Activated CD4-positive, alpha-beta T cell treated with anti-CD3 and anti-CD28 coated beads, Interleukin-2, amount 50 U/mL, for 16 hours (primary cell): ENCODE results near the gene C5.

Source experiments
- DNase-seq: peaks from one replicate; pipeline ENCODE4 v3.0.0-alpha.2; 2020

Gene C5

GRCh38 chr9:120905315-120906164, 144.5 kb downstream of the C5 start:
- DNase-seq: no peak

DNA sequence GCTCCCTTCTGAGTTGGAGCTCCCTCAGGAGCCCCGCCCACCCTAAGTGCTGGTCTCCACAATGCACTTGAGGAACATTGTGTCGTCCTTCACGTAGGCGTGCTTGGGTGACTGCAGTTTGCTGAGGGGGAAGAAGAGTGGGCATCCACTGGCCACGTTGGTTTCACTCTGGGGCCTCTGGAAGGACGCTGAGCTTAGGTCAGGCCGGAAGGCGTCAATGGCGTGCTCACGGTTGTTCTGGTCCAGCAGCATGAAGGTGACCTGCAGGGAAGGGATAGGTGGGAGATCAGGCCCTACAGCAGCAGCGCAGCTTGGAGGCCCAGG, 145.1 kb downstream of the C5 start:
- no peak for DNase-seq

- DNase-seq: no peak
These were observed 145.8 kb downstream of the C5 start for GRCh38 chr9:120904061-120904977.

DNA sequence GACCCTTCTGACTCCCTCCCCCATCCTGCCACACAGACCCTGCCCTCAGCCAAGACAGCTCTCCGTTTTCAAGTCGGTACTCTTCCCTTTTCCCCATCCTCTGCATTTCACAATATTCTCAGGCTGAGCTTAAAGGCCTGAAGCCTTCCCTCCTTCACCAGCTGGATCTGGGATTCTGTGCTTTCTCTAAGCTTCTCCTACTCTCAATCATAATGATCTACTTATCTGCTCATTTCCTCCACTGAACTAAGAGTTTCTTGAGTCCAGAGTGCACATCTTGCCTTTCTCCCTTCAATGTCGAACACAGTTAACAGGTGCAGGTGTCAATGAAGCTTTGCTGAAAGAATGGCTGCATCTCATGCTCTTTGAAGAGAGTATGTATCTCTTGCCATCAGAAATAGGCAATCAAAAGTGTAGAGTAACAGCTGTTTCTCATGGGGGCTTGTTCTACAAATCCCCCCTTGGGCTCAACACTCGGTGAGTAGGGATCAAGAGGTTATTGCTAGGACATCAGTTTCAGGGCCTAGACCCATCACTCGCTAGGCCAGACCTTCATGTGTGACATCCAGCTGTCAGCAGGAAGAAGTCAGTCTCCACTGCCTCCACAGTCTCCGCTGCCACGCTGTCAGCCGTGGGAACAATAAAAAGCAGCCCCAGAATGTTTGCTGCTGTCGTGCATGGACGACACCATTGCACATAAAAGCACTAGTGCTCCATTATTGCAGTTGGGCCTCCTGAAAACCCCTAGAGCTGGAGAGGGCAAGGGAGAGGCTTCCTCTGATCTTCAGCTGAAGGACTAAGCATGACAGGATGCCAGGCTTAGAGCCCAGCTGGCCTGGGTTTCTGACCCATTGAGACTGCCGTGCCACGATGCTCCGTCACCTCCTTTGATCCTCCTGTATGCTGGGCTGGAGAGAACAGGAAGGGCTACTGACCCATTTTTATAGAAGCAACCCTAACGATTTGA, 147.2 kb downstream of the C5 start:
- DNase-seq: no peak
